Frontal cortex (tissue), 4 donors: ENCODE measurements around the gene COPB1. TPM values are rescaled to one million over a fixed set of nuclear protein-coding genes. Genes with fewer than 3 reads are reported as not detected.

Source experiments
- DNase-seq, 2 donors: peaks; one replicate each; pipeline ENCODE4 v3.0.0; 2012; ENCODE audit warnings: low spot score in 2 of 2
- FAIRE-seq: peaks from 2 replicates; lab custom pipeline; 2012; peaks lifted over from hg19 to GRCh38; lab: Jason Lieb, UNC
- total RNA-seq: library from RNA; depleted of rRNA; stranded (reverse); fragments of >200 nt; gene quantifications from one replicate; pipeline ENCODE4 v1.2.3, GENCODE V29; 2014
- donor health status: control.
- donor health status: control.
- donor health status: control.

COPB1 gene
- total RNA-seq, 1 donor from 2014 or later = 170 TPM

GRCh38 chr11:14518820-14519219 is 19.2 kb upstream of the COPB1 start:
- DNase-seq = no peak
- no peak for FAIRE-seq

- FAIRE-seq (no peak), DNase-seq (no peak)
Measured at GRCh38 chr11:14513800-14514199, 14.2 kb upstream of the COPB1 start.

- FAIRE-seq = no peak
Measured at GRCh38 chr11:14506532-14506931, 6.9 kb upstream of the COPB1 start.

GRCh38 chr11:14503023-14503422 is 3.4 kb upstream of the COPB1 start:
- FAIRE-seq (no peak), DNase-seq (no peak)

More at GRCh38 chr11:14506532-14506931, 6.9 kb upstream of the COPB1 start:
- no peak for DNase-seq

- FAIRE-seq = no peak
Measured at GRCh38 chr11:14502039-14502438, 2.4 kb upstream of the COPB1 start.

GRCh38 chr11:14500181-14500651 is 605 bp upstream of the COPB1 start:
- FAIRE-seq (no peak), DNase-seq (peak in 1 of 2 donors; percentile 12)

More at GRCh38 chr11:14502039-14502438, 2.4 kb upstream of the COPB1 start:
- no peak for DNase-seq

- peak in 1 of 2 donors; percentile 22 for DNase-seq
- FAIRE-seq = no peak
Measured at GRCh38 chr11:14499178-14499559, 442 bp downstream of the COPB1 start.

GRCh38 chr11:14480716-14481115 is 18.9 kb downstream of the COPB1 start:
- FAIRE-seq (no peak), DNase-seq (no peak)

GRCh38 chr11:14471127-14471526 is 28.5 kb downstream of the COPB1 start:
- DNase-seq (no peak), FAIRE-seq (no peak)

GRCh38 chr11:14463623-14464022 is 36.0 kb downstream of the COPB1 start:
- DNase-seq (no peak), FAIRE-seq (no peak)

GRCh38 chr11:14460147-14460546 is 39.5 kb downstream of the COPB1 start:
- FAIRE-seq (no peak), DNase-seq (no peak)

GRCh38 chr11:14458377-14458776 is 41.2 kb downstream of the COPB1 start:
- FAIRE-seq (no peak), DNase-seq (no peak)

- DNase-seq = no peak
- no peak for FAIRE-seq
Measured at GRCh38 chr11:14455648-14456430, 43.8 kb downstream of the COPB1 start.

- peak; percentile 6 to 30 for DNase-seq
- peak; percentile 90 for FAIRE-seq
Measured at GRCh38 chr11:14454861-14455632, 44.6 kb downstream of the COPB1 start.

- DNase-seq (no peak), FAIRE-seq (no peak)
Measured at GRCh38 chr11:14451825-14452224, 47.8 kb downstream of the COPB1 start.

- no peak for FAIRE-seq
- DNase-seq = no peak
Measured at GRCh38 chr11:14449302-14449714, 50.3 kb downstream of the COPB1 start.

- FAIRE-seq (no peak), DNase-seq (no peak)
Measured at GRCh38 chr11:14448240-14448639, 51.4 kb downstream of the COPB1 start.

GRCh38 chr11:14446701-14447169 is 52.9 kb downstream of the COPB1 start:
- no peak for FAIRE-seq
- no peak for DNase-seq

GRCh38 chr11:14445542-14446530 is 53.8 kb downstream of the COPB1 start:
- DNase-seq (no peak), FAIRE-seq (no peak)
